Middle frontal gyrus (tissue), 1 donor: ENCODE measurements around the gene MRI1.
"Not testable (repeated sequence)": the region's sequence is repeated elsewhere in the genome, so short reads cannot be mapped to it uniquely, and the experiment has no call there.

Source experiments
- DNase-seq: peaks from one replicate; pipeline ENCODE4 v3.0.0-alpha.2; 2015; ENCODE audit warnings: low spot score; ENCODE audit errors: extremely low spot score

The MRI1 gene

DNA sequence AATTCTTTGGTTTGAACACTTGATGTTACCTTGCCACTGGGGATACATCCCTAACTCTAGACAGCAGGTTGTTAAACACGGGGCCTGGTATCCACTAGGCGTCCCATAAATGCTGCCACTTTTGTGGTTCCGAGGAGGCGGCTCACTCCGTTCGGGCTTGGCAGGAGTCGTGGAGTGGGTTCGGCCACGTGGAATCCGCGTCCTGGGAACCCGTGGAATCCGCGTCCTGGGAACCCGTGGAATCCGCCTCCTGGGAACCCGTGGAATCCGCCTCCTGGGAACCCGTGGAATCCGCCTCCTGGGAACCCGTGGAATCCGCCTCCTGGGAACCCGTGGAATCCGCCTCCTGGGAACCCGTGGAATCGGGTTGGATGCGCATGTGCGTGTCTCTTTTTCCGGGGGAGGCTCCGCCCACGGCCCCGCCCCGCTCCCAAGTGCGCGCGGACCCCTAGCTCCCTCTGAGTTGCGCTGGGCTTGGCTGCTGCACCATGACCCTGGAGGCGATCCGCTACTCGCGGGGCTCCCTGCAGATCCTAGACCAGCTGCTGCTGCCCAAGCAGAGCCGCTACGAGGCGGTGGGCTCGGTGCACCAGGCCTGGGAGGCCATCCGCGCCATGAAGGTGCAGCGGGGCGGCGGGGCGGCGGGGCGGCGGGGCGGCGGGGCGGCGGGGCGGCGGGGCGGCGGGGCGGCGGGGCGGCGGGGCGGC, at the start of gene MRI1:
MRI1 (plus strand) TSS at position 422 of the 707 bp plus-strand sequence; CDS start at position 489, 67 bp downstream.
- DNase-seq = peak; percentile 63

DNA sequence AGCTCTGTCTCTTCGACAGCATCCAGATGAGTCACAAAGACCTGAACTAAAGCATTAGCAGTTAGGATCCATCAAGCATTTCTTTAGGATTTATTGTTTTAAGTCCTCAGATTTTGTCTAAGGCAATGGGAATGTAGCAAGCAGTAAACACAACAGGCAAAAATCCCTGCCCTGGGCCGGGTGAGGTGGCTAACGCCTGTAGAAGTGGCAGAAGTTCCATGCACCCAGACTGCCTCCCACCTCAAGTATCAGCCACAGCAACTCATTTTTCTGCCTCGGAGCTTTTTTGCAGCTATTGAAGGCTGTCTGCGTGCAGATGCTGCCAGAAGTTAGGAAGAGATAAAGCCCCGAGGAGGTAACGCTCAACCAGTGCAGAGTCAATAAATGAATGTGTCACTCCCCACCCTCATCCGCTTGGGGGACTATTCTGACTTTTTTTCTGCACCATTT, 47.1 kb upstream of the MRI1 start:
- no peak for DNase-seq

DNA sequence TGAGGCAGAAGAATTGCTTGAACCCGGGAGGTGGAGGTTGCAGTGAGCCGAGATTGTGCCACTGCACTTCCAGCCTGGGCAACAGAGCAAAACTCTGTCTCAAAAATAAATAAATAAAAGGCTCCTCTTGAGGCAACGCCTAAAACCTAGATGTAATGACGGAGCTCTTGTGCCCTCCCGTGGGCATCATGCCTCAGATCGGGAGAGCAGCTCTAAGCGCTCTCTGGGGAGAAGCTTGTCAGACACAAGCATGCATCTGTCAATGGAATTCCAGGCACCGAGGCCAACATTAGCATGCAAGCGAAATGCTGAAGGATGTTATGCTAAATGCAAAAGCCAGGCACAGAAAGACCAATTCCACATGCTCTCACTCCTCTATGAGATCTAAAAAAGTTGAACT, 45.6 kb upstream of the MRI1 start:
- DNase-seq = peak; percentile 61

DNA sequence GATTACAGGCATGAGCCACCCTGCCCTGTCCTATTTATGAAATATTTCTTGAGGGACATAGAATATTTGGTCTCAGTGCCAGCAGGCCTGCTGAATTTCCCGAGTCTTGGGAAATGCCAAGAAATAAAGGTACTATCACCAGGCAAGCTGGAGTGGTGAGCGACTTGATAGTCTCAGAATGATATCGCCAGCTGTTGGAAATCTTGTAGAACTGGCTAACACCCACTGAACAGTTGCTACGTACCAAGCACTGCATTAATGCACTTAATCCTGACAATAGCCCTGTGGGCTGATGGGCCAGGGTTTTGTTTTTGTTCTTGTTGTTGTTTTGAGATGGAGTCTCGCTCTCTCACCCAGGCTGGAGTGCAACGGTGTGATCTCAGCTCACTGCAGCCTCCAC, 42.2 kb upstream of the MRI1 start:
- DNase-seq = no peak

GRCh38 chr19:13723206-13723605, 41.1 kb upstream of the MRI1 start:
- DNase-seq = no peak

DNA sequence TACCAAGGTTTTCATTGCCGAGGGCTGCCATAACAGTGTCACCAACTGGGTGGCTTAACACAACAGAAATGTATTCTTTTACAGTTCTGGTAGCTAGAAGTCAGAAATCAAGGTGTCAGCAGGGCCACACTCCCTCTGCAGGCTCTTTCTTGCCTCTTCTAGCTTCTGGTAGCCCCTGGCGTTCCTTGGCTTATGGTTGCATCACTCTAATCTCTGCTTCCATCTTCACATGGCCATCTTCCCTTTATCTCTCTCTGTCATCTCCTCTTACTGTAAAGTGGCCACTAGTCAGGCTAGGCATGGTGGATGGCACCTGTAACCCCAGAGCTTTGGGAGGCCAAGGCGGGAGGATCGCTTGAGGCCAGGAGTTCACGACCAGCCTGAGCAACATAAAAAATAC, 38.0 kb upstream of the MRI1 start:
- DNase-seq = no peak

DNA sequence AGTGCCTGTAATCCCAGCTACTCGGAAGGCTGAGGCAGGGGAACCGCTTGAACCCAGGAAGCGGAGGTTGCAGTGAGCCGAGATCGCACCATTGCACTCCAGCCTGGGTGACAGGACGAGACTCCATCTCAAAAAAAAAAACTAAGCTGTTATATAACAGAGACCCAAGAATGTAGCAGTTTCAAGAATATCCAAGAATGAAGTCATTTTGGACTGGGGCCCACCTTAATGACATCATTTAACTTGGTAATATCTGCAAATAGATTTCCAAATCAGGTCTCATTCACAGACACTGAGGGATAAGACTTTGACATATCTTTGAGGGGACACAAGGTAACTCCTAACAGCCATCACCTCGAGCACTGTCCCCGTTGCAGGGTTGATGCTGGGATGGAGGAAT, 36.5 kb upstream of the MRI1 start:
- no peak for DNase-seq

- DNase-seq = no peak
Measured at GRCh38 chr19:13729859-13730258, 34.5 kb upstream of the MRI1 start.

DNA sequence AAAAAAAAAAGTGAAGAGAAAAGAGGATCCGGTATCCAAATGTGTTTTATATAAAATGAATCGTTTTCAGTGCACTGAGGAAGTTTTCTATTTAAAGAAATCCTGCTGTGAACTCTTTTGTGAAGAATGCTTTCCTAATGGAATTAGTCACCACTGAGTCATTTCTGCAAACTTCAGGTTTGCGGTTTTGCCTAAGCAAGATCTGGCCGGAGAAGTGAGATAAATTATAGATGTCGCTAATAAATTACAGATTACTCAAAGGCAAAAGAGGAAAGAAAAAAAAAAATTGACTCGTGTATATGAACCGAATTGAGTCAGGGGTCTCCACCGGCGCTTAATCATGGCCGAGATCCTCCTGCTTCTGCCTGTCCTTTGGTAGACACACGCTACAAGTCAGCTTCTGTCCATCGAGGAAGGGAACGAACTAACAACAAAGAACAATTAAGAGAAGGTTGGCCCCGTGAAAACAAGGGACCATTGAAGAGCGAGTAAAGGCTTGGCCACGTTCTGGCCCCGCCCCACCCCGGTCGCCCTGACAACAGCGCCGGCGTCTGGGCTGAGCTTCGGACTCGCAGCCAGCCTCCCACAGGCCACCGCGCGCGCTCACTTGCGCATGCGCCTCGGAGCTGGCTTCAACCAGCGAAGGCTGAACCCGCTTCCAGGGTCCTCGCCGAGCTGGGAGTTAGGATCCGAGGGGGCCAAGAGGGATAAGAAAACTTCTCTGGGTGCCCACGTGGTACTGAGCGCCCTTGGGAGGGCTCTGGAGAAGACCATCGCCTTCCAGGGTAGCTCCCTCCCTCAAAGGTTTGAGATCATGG, 33.0 kb upstream of the MRI1 start:
- DNase-seq = peak; percentile 96

DNA sequence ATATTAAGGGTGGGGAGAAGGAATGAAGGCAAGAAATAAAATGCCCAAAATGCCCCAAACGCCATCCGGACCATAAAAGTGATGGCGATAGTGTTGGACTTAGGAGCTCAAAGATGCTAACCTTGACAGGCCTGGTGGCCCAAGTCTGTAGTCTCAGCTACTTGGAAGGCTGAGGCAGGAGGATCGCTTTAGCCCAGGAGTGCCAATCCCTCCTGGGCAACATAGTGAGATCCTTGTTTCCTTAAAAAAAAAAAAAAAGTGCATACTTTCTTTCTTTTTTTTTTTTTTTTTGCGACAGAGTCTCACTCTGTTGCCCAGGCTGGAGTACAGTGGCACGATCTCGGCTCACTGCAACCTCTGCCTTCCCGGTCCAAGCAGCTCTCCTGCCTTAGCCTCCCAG, 32.0 kb upstream of the MRI1 start:
- DNase-seq = no peak

GRCh38 chr19:13734751-13735150, 29.6 kb upstream of the MRI1 start:
- no peak for DNase-seq

- no peak for DNase-seq
Measured at GRCh38 chr19:13738073-13738472, 26.2 kb upstream of the MRI1 start.

GRCh38 chr19:13741893-13742292, 22.4 kb upstream of the MRI1 start:
- DNase-seq = no peak

GRCh38 chr19:13742756-13743155, 21.6 kb upstream of the MRI1 start:
- no peak for DNase-seq

- no peak for DNase-seq
Measured at GRCh38 chr19:13744174-13744573, 20.1 kb upstream of the MRI1 start.

DNA sequence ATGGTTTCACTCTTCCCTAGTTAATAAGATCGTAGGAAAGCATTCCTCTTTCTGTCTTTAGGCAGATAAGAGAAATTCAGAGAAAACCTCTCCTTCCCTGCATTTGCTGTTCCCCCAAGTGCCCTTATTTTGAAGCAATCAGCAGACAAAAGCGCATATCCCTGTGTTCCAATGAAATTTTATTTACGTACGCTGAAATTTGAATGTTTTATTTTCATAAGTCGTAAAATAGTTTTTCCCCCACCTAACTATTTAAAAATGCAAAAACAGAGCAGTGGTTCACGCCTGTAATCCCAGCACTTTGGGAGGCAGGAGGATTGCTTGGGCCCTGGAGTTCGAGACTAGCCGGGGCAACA, 17.2 kb upstream of the MRI1 start:
- DNase-seq = no peak

- no peak for DNase-seq
Measured at GRCh38 chr19:13748169-13748828, 16.0 kb upstream of the MRI1 start.

DNA sequence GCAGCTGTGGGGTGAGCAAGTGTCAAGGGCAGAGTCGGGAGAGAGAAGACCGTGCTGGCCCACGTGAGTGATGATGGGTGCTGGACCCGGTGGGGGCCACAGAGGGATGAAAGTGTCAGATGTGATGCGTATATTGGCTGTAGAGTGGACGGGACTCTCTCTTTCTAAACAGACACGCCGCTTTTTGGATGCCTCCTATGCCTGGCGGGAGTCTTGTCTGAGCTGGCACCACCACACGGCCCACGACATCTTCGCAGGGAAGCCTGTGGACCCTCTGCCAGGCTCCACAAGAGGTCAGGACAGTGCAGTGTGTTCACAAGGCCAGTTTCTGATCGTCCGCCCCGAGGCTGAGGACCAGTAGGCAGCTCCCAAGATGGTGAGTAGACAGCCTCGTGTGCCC, 12.9 kb upstream of the MRI1 start:
- DNase-seq = no peak

GRCh38 chr19:13753622-13754021, 10.7 kb upstream of the MRI1 start:
- DNase-seq = not testable (repeated sequence)

DNA sequence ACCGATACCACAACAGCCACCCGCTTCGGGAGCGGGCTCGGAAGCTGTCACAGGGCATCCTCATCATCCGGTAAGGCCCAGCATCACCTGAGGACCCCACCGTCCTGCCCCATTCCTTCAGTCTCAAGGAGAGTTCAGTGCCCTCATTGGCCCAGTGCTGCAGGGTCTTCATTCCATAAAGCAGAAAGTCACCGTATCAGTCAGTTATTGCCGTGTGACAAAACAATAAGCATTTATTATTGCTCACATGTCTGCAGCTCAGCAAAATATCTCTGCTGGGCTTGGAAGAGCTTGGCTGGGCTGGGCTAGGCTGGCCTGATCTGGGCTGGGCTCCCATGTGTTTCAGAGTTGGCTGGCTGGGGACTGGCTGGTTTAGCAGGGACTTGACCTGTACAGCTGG, 8.1 kb upstream of the MRI1 start:
- DNase-seq = no peak

DNA sequence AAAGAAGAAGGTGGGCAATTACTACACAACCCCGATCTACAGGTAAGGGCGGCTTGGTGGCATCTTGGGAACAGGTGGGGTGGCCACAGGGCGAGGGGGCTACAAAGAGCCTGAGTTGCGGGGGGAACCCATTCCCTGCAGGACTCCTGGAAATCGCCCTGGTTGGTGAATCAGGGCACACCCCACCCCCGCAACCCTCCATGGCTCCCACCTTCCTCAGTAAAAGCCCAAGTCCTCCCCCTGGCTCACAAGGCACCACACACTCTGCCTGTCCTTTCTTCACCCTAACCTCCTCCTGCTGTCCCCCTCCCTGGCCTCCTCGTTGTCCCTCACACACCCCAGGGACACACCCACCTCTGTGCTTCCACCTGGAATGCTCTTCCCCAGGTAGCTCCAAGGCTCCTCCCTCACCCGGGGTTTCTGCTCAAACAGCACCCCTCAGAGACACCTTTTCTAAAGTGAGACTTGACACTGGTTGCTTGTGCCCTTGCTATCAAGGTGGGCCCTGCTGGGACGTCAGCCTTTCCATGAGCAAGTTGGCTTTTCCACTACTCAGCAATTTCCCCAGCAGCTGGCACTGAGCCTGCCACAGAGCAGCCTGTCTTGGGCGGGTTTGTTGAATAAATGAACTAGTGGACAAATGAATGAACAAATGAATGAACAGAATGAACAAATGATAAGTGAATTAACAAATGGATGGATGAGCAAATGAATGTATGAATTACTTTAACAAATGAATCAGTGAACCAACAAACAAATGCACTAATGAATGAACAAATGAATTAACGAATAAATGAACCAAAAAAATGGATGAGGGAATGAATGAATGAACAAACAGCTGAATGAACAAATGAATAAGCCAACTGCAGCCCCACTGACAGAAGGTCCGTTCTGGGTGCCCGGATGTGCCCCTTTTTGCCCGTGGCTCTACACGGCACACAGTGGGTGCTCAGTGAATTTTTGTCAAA, 6.2 kb upstream of the MRI1 start:
- DNase-seq = no peak
